ENCODE measurements around the gene CDK4. TPM values are rescaled to one million over a fixed set of nuclear protein-coding genes. Genes with fewer than 3 reads are reported as not detected.

CDK4 gene
- total and polyA plus RNA-seq, 4 donors: 69.7 to 115 (median 89.9) TPM

GRCh38 chr12:57783466-57783801 is 31.3 kb upstream of the CDK4 start:
- no peaks in the 10 kb centered on the region for H3K9me3 ChIP-seq (ENCODE audit: control insufficient read depth in 4 of 4, insufficient read depth in 3 of 4, low read length in 3 of 4)
- DNase-seq: no peak
- peak overlapping the region; percentile 77 to 93 for H3K9ac ChIP-seq (ENCODE audit: insufficient read depth in 1 of 2, low read length in 2 of 2)
- TF ChIP-seq, protein P1, sequence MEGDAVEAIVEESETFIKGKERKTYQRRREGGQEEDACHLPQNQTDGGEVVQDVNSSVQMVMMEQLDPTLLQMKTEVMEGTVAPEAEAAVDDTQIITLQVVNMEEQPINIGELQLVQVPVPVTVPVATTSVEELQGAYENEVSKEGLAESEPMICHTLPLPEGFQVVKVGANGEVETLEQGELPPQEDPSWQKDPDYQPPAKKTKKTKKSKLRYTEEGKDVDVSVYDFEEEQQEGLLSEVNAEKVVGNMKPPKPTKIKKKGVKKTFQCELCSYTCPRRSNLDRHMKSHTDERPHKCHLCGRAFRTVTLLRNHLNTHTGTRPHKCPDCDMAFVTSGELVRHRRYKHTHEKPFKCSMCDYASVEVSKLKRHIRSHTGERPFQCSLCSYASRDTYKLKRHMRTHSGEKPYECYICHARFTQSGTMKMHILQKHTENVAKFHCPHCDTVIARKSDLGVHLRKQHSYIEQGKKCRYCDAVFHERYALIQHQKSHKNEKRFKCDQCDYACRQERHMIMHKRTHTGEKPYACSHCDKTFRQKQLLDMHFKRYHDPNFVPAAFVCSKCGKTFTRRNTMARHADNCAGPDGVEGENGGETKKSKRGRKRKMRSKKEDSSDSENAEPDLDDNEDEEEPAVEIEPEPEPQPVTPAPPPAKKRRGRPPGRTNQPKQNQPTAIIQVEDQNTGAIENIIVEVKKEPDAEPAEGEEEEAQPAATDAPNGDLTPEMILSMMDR (IDR thresholded peaks at IDR 0.05; ENCODE audit: control extremely low read depth, extremely low read depth): no peak
- H3K4me1 ChIP-seq (ENCODE audit: control insufficient read depth in 5 of 5, insufficient read depth in 5 of 5, low read length in 5 of 5): peaks cover 0 to 8% (median 4%) of the 10 kb centered on the region in 5 donors
- peaks cover 11 to 31% (median 18%) of the 10 kb centered on the region in 4 donors for H3K36me3 ChIP-seq (ENCODE audit: control insufficient read depth in 4 of 4, insufficient read depth in 4 of 4, low read length in 4 of 4)
- H3K4me3 ChIP-seq: peak overlapping the region; percentile 90
- H3K27me3 ChIP-seq (ENCODE audit: control insufficient read depth in 3 of 3, insufficient read depth in 3 of 3, low read length in 2 of 3): no peaks in the 10 kb centered on the region
- ATAC-seq (ENCODE audit: insufficient read depth, low FRiP score): no peak
- WGBS, 2 donors: 85 to 89% methylated on average over 12 of the region's 12 CpGs
- H3K27ac ChIP-seq (ENCODE audit: low read depth in 1 of 2, low read length in 1 of 2): no peak overlapping the region

DNA sequence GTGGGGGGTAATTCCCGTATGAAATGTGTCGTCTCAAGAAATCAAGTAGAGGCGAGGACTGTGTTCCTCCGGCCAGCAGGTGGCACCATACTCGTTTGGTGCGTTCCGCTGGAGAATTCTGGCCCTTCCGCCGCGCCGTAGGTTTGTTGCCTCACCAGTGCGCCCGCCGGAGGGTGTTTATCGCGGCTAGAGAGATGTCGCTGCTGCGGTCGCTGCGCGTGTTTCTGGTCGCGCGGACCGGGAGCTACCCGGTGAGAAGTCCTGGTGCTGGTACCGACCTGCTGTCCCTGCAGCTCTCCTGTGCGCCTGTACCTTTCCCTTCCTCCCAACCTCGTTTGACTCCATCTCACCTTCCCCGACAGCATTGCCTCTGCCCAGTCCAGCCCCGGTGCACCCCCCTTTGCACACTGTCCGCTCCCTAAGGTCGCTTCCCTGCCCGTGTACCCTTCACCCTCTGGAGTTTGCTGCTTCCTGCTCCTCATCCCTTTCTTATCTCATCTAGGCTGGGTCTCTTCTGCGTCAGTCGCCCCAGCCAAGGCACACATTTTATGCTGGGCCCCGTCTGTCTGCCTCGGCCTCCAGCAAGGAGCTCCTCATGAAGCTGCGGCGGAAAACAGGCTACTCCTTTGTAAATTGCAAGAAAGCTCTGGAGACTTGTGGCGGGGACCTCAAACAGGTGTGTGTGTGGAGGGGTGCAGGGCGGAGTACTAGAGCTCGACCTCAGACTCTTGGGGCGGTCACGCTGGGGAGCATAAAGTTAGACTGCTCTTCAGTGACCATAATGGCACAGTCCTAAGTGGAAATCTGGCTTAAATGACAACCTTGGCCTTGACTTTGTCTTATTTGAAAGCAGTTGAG is 30.7 kb upstream of the CDK4 start, which contains the start of gene TSFM:
TSS of gene TSFM (plus strand) at position 180 of the 858 bp plus-strand sequence. CDS start at position 195, 15 bp downstream.
- Histone ChIP-seq H3K9me3 (ENCODE audit: control insufficient read depth in 4 of 4, insufficient read depth in 3 of 4, low read length in 3 of 4) (no peaks in the 10 kb centered on the region), H3K36me3 (ENCODE audit: control insufficient read depth in 4 of 4, insufficient read depth in 4 of 4, low read length in 4 of 4) (peaks cover 9 to 28% (median 18%) of the 10 kb centered on the region in 4 donors), H3K4me3 (peak within 1 kb of the TSS; percentile 90), H3K9ac (ENCODE audit: insufficient read depth in 1 of 2, low read length in 2 of 2) (peak within 1 kb of the TSS; percentile 77 to 93), H3K27me3 (ENCODE audit: control insufficient read depth in 3 of 3, insufficient read depth in 3 of 3, low read length in 2 of 3) (no peaks in the 10 kb centered on the region), H3K4me1 (ENCODE audit: control insufficient read depth in 5 of 5, insufficient read depth in 5 of 5, low read length in 5 of 5) (peaks cover 0 to 8% (median 4%) of the 10 kb centered on the region in 5 donors), H3K27ac (ENCODE audit: low read depth in 1 of 2, low read length in 1 of 2) (peak within 1 kb of the TSS; percentile 10 to 78)
- ATAC-seq (ENCODE audit: insufficient read depth, low FRiP score) (peak; percentile 98), DNase-seq (peak; percentile 96 to 97 (median 96))
- WGBS, 2 donors: 1% methylated on average over 45 of the region's 45 CpGs
- TF ChIP-seq, protein P1 (IDR thresholded peaks at IDR 0.05; ENCODE audit: control extremely low read depth, extremely low read depth): peak; percentile 96

- no peaks in the 10 kb centered on the region for H3K9me3 ChIP-seq (ENCODE audit: control insufficient read depth in 4 of 4, insufficient read depth in 3 of 4, low read length in 3 of 4)
- peaks cover 0 to 8% (median 4%) of the 10 kb centered on the region in 5 donors for H3K4me1 ChIP-seq (ENCODE audit: control insufficient read depth in 5 of 5, insufficient read depth in 5 of 5, low read length in 5 of 5)
- H3K36me3 ChIP-seq (ENCODE audit: control insufficient read depth in 4 of 4, insufficient read depth in 4 of 4, low read length in 4 of 4): peaks cover 9 to 23% (median 15%) of the 10 kb centered on the region in 4 donors
- 21 to 31% methylated on average over 4 of the region's 4 CpGs for WGBS, 2 donors
- H3K4me3 ChIP-seq: no peak overlapping the region
- DNase-seq (no peak), ATAC-seq (ENCODE audit: insufficient read depth, low FRiP score) (no peak)
- H3K9ac ChIP-seq (ENCODE audit: insufficient read depth in 1 of 2, low read length in 2 of 2): no peak overlapping the region
- no peak overlapping the region for H3K27ac ChIP-seq (ENCODE audit: low read depth in 1 of 2, low read length in 1 of 2)
- TF ChIP-seq, protein P1 (IDR thresholded peaks at IDR 0.05; ENCODE audit: control extremely low read depth, extremely low read depth): no peak
- H3K27me3 ChIP-seq (ENCODE audit: control insufficient read depth in 3 of 3, insufficient read depth in 3 of 3, low read length in 2 of 3): no peaks in the 10 kb centered on the region
Observed at GRCh38 chr12:57782243-57782607, 30.1 kb upstream of the CDK4 start.
